Natural killer cell (primary cell): ENCODE results near the gene ZNF518A. TPM values are rescaled to one million over a fixed set of nuclear protein-coding genes. Genes with fewer than 3 reads are reported as not detected.

Experiments used
- ATAC-seq, 3 donors: fragments of 150-1000 bp in 2 of 3; fragments of 200-7000 bp in 1 of 3; cut with Tn5 transposase; 1 replicate in 1 of 3; 2 replicates in 2 of 3; pipeline ENCODE4 v1.10.0; 2021; ENCODE audit warnings: mild to moderate bottlenecking in 2 of 3, moderate library complexity in 2 of 3
- DNase-seq, 2 donors: peaks; one replicate each; pipeline versions ENCODE4 v3.0.0 to v3.0.0-alpha.2; 2013 to 2021; ENCODE audit warnings: mixed read lengths in 1 of 2
- H3K27ac ChIP-seq: one replicate; pipeline ENCODE4 v1.5.1; 2013; ENCODE audit warnings: mild to moderate bottlenecking, low read length
- H3K27me3 ChIP-seq: one replicate; pipeline ENCODE4 v1.6.1; 2013; ENCODE audit warnings: low read length; ENCODE audit not compliant: control insufficient read depth, insufficient read depth
- H3K36me3 ChIP-seq: one replicate; pipeline ENCODE4 v1.6.1; 2013; ENCODE audit warnings: low read length; ENCODE audit not compliant: control insufficient read depth, insufficient read depth
- H3K4me1 ChIP-seq: one replicate; pipeline ENCODE4 v1.6.1; 2013; ENCODE audit warnings: low read length; ENCODE audit not compliant: control insufficient read depth, insufficient read depth
- H3K4me3 ChIP-seq: one replicate; pipeline ENCODE4 v1.5.1; 2013; ENCODE audit warnings: low read length
- H3K9me3 ChIP-seq: one replicate; pipeline ENCODE4 v1.6.1; 2013; ENCODE audit warnings: low read length; ENCODE audit not compliant: control insufficient read depth, insufficient read depth
- H3K27ac Mint-ChIP-seq, 2 donors: one replicate each; pipeline ENCODE4 v1.8.0; 2022; ENCODE audit warnings: mild to moderate bottlenecking in 2 of 2, mixed read lengths in 2 of 2, moderate library complexity in 1 of 2
- H3K27me3 Mint-ChIP-seq, 2 donors: one replicate each; pipeline ENCODE4 v1.8.0; 2022; ENCODE audit warnings: low read depth in 2 of 2, mixed read lengths in 2 of 2
- H3K36me3 Mint-ChIP-seq: one replicate; pipeline ENCODE4 v1.8.0; 2022; ENCODE audit warnings: mixed read lengths
- H3K4me1 Mint-ChIP-seq, 2 donors: one replicate each; pipeline ENCODE4 v1.8.0; 2022; ENCODE audit warnings: mixed read lengths in 2 of 2
- H3K4me3 Mint-ChIP-seq: one replicate; pipeline ENCODE4 v1.8.0; 2022; ENCODE audit warnings: mild to moderate bottlenecking, moderate library complexity, mixed read lengths
- H3K9me3 Mint-ChIP-seq, 2 donors: one replicate each; pipeline ENCODE4 v1.8.0; 2022; ENCODE audit warnings: mixed read lengths in 2 of 2
- WGBS: methylation state at CpG from one replicate; pipeline ENCODE4 v1.1.7; 2013; ENCODE audit warnings: missing lambda C conversion rate; ENCODE audit not compliant: insufficient coverage; 5-methylcytosine and 5-hydroxymethylcytosine counted together
- intact Hi-C: fragments of 100-400 bp; cut with micrococcal nuclease; formaldehyde crosslinking; loops from one replicate; pipeline ENCODE4 v1.14.2; 2022
- total RNA-seq, 4 donors: library from RNA; stranded (reverse); fragments of 120-200 nt in 1 of 4; gene quantifications; one replicate each; pipeline versions ENCODE4 v1.2.3 to v1.2.4, GENCODE V29; 2013 to 2022
- TF ChIP-seq, protein P1 (sequence below): fragments of 200-600 bp; IDR thresholded peaks from one replicate; pipeline ENCODE4 v1.8.0; 2022; ENCODE audit warnings: antibody characterized with exemption

The ZNF518A gene
- total RNA-seq, 3 donors from 2014 or later (not counting 1 experiment from before 2014, with no cell fraction given): 17.6 to 34.7 (median 21.8) TPM

DNA sequence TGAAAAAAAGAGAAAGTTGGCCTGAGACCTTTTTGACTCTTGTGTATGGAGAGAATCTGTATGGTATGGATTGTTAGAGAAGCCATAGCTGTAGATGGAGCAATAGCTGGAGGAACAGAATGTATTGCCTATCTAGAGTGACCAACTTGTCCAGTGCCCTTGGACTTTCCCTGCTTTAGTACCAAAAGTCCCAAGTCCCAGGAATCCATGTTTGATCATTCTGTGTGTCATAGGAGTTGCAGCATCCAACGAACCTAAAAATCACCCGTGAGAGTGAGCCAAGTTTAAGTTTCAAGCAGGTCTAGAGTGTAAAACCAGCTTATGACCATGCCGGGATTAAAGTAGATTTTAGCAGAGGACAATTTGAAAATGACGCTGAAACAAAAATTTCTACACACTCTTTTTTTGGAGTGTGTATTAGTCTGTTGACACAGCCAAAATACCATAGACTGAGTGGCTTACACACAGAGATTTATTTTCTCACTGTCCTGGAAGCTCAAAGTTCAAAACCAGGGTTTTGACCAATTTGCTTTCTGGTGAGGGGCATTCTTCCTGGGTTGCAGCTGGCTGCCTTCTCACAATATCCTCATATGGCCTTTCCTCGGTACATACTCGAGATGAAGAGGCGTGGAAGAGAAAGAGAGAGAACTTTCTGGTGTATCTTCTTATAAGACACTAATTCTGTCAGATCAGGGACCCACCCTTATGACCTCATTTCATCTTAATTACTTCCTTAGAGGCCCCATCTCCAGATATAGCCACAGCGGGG lies 36.9 kb upstream of the ZNF518A start:
- no peaks in the 10 kb centered on the region for H3K36me3 Mint-ChIP-seq
- no peak overlapping the region for H3K27ac Mint-ChIP-seq
- Histone ChIP-seq H3K9me3 (peaks cover 7% of the 10 kb centered on the region), H3K27me3 (peaks cover 36% of the 10 kb centered on the region), H3K27ac (no peak overlapping the region), H3K4me1 (peaks cover 12% of the 10 kb centered on the region), H3K4me3 (no peak overlapping the region), H3K36me3 (no peaks in the 10 kb centered on the region)
- intact Hi-C loops: no loop called here
- no peak overlapping the region for H3K4me3 Mint-ChIP-seq
- TF ChIP-seq, protein P1, sequence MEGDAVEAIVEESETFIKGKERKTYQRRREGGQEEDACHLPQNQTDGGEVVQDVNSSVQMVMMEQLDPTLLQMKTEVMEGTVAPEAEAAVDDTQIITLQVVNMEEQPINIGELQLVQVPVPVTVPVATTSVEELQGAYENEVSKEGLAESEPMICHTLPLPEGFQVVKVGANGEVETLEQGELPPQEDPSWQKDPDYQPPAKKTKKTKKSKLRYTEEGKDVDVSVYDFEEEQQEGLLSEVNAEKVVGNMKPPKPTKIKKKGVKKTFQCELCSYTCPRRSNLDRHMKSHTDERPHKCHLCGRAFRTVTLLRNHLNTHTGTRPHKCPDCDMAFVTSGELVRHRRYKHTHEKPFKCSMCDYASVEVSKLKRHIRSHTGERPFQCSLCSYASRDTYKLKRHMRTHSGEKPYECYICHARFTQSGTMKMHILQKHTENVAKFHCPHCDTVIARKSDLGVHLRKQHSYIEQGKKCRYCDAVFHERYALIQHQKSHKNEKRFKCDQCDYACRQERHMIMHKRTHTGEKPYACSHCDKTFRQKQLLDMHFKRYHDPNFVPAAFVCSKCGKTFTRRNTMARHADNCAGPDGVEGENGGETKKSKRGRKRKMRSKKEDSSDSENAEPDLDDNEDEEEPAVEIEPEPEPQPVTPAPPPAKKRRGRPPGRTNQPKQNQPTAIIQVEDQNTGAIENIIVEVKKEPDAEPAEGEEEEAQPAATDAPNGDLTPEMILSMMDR: no peak
- WGBS: 94% methylated on average over 5 of the region's 8 CpGs
- DNase-seq (no peak), ATAC-seq (no peak)
- peaks cover 8 to 10% of the 10 kb centered on the region in 2 donors for H3K4me1 Mint-ChIP-seq
- H3K9me3 Mint-ChIP-seq: peaks cover 0 to 2% of the 10 kb centered on the region in 2 donors
- H3K27me3 Mint-ChIP-seq: peaks cover 51 to 63% of the 10 kb centered on the region in 2 donors

- H3K4me1 ChIP-seq: peaks cover 12% of the 10 kb centered on the region
- Mint-ChIP-seq H3K27ac (no peak overlapping the region), H3K27me3 (peaks cover 58 to 71% of the 10 kb centered on the region in 2 donors), H3K4me1 (peaks cover 8 to 10% of the 10 kb centered on the region in 2 donors), H3K9me3 (peaks cover 0 to 2% of the 10 kb centered on the region in 2 donors), H3K4me3 (no peak overlapping the region), H3K36me3 (no peaks in the 10 kb centered on the region)
- WGBS: 68% methylated on average over 2 of the region's 2 CpGs
- H3K9me3 ChIP-seq: peaks cover 7% of the 10 kb centered on the region
- H3K27ac ChIP-seq: no peak overlapping the region
- DNase-seq (no peak), ATAC-seq (no peak)
- intact Hi-C loops: no loop called here
- H3K4me3 ChIP-seq: no peak overlapping the region
- TF ChIP-seq, protein P1: no peak
- peaks cover 39% of the 10 kb centered on the region for H3K27me3 ChIP-seq
- no peaks in the 10 kb centered on the region for H3K36me3 ChIP-seq
Measured at GRCh38 chr10:96093948-96094347, 36.1 kb upstream of the ZNF518A start.

DNA sequence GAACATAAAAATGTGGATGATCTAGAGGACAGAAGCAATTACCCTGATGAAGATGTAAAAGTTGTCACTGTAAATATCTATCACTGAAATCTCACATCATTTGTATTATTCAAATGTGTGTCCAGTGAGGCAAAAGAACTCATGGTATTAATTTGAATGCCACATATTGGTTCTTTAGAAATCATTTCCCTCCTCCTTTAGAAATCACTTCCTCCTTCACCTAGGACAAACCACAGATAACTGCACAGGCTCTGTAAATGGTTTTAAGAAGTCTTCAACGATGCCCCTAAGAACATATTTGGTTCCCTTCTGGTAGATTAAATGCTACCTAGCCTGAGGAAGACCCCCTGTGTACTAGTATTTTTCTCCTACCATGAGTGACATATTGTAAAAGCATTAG lies 33.1 kb upstream of the ZNF518A start:
- Histone ChIP-seq H3K9me3 (no peaks in the 10 kb centered on the region), H3K36me3 (no peaks in the 10 kb centered on the region), H3K4me1 (no peaks in the 10 kb centered on the region), H3K4me3 (no peak overlapping the region), H3K27me3 (peaks cover 45% of the 10 kb centered on the region), H3K27ac (no peak overlapping the region)
- Mint-ChIP-seq H3K4me3 (no peak overlapping the region), H3K27me3 (peaks cover 69 to 98% of the 10 kb centered on the region in 2 donors), H3K27ac (no peak overlapping the region), H3K9me3 (peaks cover 0 to 2% of the 10 kb centered on the region in 2 donors), H3K36me3 (no peaks in the 10 kb centered on the region), H3K4me1 (no peaks in the 10 kb centered on the region)
- ATAC-seq: no peak
- TF ChIP-seq, protein P1: no peak
- intact Hi-C loops: no loop called here
- DNase-seq: no peak
- 22% methylated on average over 1 of the region's 1 CpG for WGBS
